Medulla oblongata (tissue), 1 donor: ENCODE data around the gene HCRT.
A peak's percentile ranks its signal among the peaks of the same experiment; 100 is the strongest.
"Not testable (repeated sequence)": the region's sequence is repeated elsewhere in the genome, so short reads cannot be mapped to it uniquely, and the experiment has no call there.

ENCODE experiments used
- DNase-seq: peaks from one replicate; pipeline ENCODE4 v3.0.0-alpha.2; 2015; ENCODE audit errors: extremely low spot score

HCRT gene

GRCh38 chr17:42198897-42199296 lies 13.6 kb upstream of the HCRT start:
- peak; percentile 72 for DNase-seq

- no peak for DNase-seq
Observed at GRCh38 chr17:42197564-42198156, 12.4 kb upstream of the HCRT start.

GRCh38 chr17:42193969-42194899 lies 9.0 kb upstream of the HCRT start, which contains the start of gene GHDC:
TSS of gene GHDC (minus strand) at chr17:42194494. CDS start at chr17:42193581, 913 bp downstream.
- peak; percentile 95 for DNase-seq

- DNase-seq: no peak
Observed at GRCh38 chr17:42193216-42193968, 8.1 kb upstream of the HCRT start.

- no peak for DNase-seq
Observed at GRCh38 chr17:42192189-42193126, 7.2 kb upstream of the HCRT start.

GRCh38 chr17:42191275-42191608 lies 6.0 kb upstream of the HCRT start:
- no peak for DNase-seq

- no peak for DNase-seq
Observed at GRCh38 chr17:42190491-42191274, 5.4 kb upstream of the HCRT start.

GRCh38 chr17:42189651-42189965 lies 4.4 kb upstream of the HCRT start:
- DNase-seq: no peak

GRCh38 chr17:42188749-42189650 lies 3.7 kb upstream of the HCRT start:
- DNase-seq: peak; percentile 34

GRCh38 chr17:42187833-42188232 lies 2.6 kb upstream of the HCRT start:
- DNase-seq: no peak

- not testable (repeated sequence) for DNase-seq
Observed at GRCh38 chr17:42186191-42186590, 939 bp upstream of the HCRT start.

- DNase-seq: no peak
Observed at GRCh38 chr17:42185621-42185930, 324 bp upstream of the HCRT start.

GRCh38 chr17:42183741-42184711 lies 1.2 kb downstream of the HCRT start:
- DNase-seq: peak; percentile 86

GRCh38 chr17:42182927-42183734 lies 2.1 kb downstream of the HCRT start:
- DNase-seq: no peak

GRCh38 chr17:42181851-42182207 lies 3.4 kb downstream of the HCRT start:
- no peak for DNase-seq

GRCh38 chr17:42180922-42181850 lies 4.1 kb downstream of the HCRT start, which contains the start of gene KCNH4:
TSS of gene KCNH4 (minus strand) at chr17:42181142. CDS start at chr17:42180945, 197 bp downstream.
- DNase-seq: peak; percentile 72
